ENCODE measurements around the gene EVI5.

- TF ChIP-seq EZH2phosphoT487 (IDR thresholded peaks at IDR 0.05) = no peak
- TF ChIP-seq CTCF (IDR thresholded peaks at IDR 0.05) = no peak
- no peak for TF ChIP-seq EZH2 (IDR thresholded peaks at IDR 0.05)
These were observed 246.9 kb downstream of the EVI5 start for GRCh38 chr1:92538048-92538412.

Data from neural progenitor cell (in vitro differentiated cells).